ENCODE results near the gene MAG. TPM values are rescaled to one million over a fixed set of nuclear protein-coding genes. Genes with fewer than 3 reads are reported as not detected.
A peak's percentile ranks its signal among the peaks of the same experiment; 100 is the strongest.

Gene MAG
- total and polyA plus RNA-seq, 2 of the 13 experiments (the other 11 are each of a cell fraction or from before 2014, with no cell fraction given): 0.20 to 1.3 TPM

DNA sequence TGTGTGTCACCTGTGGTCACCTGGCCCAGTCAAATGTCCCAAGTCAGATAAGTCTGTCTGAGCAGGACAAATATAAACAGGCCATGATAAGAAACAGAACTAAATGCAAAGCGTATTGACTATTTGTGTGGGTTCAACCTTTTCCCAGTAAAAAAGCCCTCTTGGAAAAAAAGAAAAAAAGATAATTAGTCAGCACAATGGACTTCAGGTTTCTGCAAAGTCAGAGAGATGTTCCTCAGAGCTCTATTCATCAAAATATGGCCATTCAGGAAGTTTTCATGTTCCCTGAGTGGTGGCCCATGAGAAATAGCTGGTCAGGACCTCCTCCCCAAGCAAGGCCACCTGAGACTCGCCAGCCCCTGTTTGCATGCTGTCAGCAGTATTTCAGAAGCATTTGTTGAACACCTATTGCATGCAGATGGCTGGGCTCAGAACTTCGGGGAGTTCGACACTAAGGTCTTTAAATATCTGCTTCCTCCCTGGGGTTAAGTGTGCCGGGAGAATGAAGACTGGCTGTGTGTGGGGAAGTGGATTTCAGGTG, 69.0 kb downstream of the MAG start:
- H2AFZ ChIP-seq (ENCODE audit: low read length): no peak overlapping the region
- no peaks in the 10 kb centered on the region for H3K9me3 ChIP-seq (ENCODE audit: low read length)
- H3K79me2 ChIP-seq (ENCODE audit: insufficient read depth, low read length): no peaks in the 10 kb centered on the region
- H3K4me2 ChIP-seq (ENCODE audit: low read depth, low read length): no peak overlapping the region
- no TSS peak for BruUV-seq (replicated peaks)
- no peak overlapping the region for H3K27ac ChIP-seq (ENCODE audit: extremely low read length, insufficient read depth, low read length)
- no peaks in the 10 kb centered on the region for H3K36me3 ChIP-seq (replicated peaks in 1 of 2; ENCODE audit: control insufficient read depth in 1 of 2, insufficient read depth in 2 of 2, low read length in 2 of 2)
- no peak overlapping the region for H3K9ac ChIP-seq (ENCODE audit: insufficient read depth, low read depth, low read length)
- H4K20me1 ChIP-seq (ENCODE audit: insufficient read depth, low read length): no peaks in the 10 kb centered on the region
- CTCF ChIA-PET (ENCODE audit: low intra/inter-chr PET ratio, low total read pairs): no interaction called here
- no peak for FAIRE-seq
- TF ChIP-seq MAFK (conservative IDR thresholded peaks at IDR 0.05 in 1 of 2, IDR thresholded peaks at IDR 0.05 in 1 of 2; ENCODE audit: low read length in 2 of 2) (peak in 1 of 2 experiments; percentile 20; a peak in 2 of 4 replicates), MAFF (IDR thresholded peaks at IDR 0.05; ENCODE audit: low read depth, low read length) (peak; percentile 45), ZNF124 (CRISPR knock-in tag; IDR thresholded peaks at IDR 0.05) (no peak)
- no peak for DNase-seq (ENCODE audit: low spot score)
- intact Hi-C loops (cut with micrococcal nuclease; ENCODE audit: unreplicated experiment) (no loop called here), in situ Hi-C loops (cut with HindIII; ENCODE audit: extremely low pct_ligation_motif_present, low pct_unique_long_range_greater_than_20kb) (no loop called here)
- peaks cover 8 to 29% of the 10 kb centered on the region in 2 experiments; a peak in 4 of 5 replicates for H3K27me3 ChIP-seq (ENCODE audit: control insufficient read depth in 1 of 2, insufficient read depth in 2 of 2, low read length in 2 of 2)
- no peak overlapping the region for H3K4me3 ChIP-seq (replicated peaks in 1 of 3; ENCODE audit: insufficient read depth in 1 of 3, low read depth in 2 of 3, low read length in 3 of 3)
- H3K4me1 ChIP-seq (ENCODE audit: insufficient read depth, low read length): peaks cover 18% of the 10 kb centered on the region
- ATAC-seq: no peak
- WGBS (ENCODE audit: low lambda C conversion rate): 9% methylated on average over 4 of the region's 5 CpGs
- POLR2A ChIA-PET: no interaction called here

- intact Hi-C loops (cut with micrococcal nuclease; ENCODE audit: unreplicated experiment): no loop called here
- POLR2A ChIA-PET: no interaction called here
- TF ChIP-seq CBX5 (CRISPR knock-in tag; IDR thresholded peaks at IDR 0.05; ENCODE audit: borderline replicate concordance) (no peak), SNAPC4 (CRISPR knock-in tag; IDR thresholded peaks at IDR 0.05) (no peak), ZNF569 (CRISPR knock-in tag; IDR thresholded peaks at IDR 0.05; ENCODE audit: borderline replicate concordance) (no peak), FOXJ3 (CRISPR knock-in tag; IDR thresholded peaks at IDR 0.05; ENCODE audit: borderline replicate concordance) (no peak), ZNF383 (CRISPR knock-in tag; IDR thresholded peaks at IDR 0.05; ENCODE audit: borderline replicate concordance) (no peak), TCF12 (IDR thresholded peaks at IDR 0.05) (no peak), TCF12 (CRISPR knock-in tag; IDR thresholded peaks at IDR 0.05) (no peak), ZSCAN25 (CRISPR knock-in tag; IDR thresholded peaks at IDR 0.05) (no peak)
Observed at GRCh38 chr19:35362261-35363000, 70.5 kb downstream of the MAG start.

More at GRCh38 chr19:35362261-35363000, 70.5 kb downstream of the MAG start:
- Histone ChIP-seq H3K4me2 (ENCODE audit: low read depth, low read length) (no peak overlapping the region), H3K79me2 (ENCODE audit: insufficient read depth, low read length) (no peaks in the 10 kb centered on the region), H4K20me1 (ENCODE audit: insufficient read depth, low read length) (no peaks in the 10 kb centered on the region), H3K27me3 (ENCODE audit: control insufficient read depth in 1 of 2, insufficient read depth in 2 of 2, low read length in 2 of 2) (peaks cover 8 to 29% of the 10 kb centered on the region in 2 experiments; a peak in 4 of 5 replicates), H3K4me1 (ENCODE audit: insufficient read depth, low read length) (peaks cover 10% of the 10 kb centered on the region), H3K4me3 (replicated peaks in 1 of 3; ENCODE audit: insufficient read depth in 1 of 3, low read depth in 2 of 3, low read length in 3 of 3) (no peak overlapping the region), H2AFZ (ENCODE audit: low read length) (no peak overlapping the region), H3K9me3 (ENCODE audit: low read length) (no peaks in the 10 kb centered on the region), H3K36me3 (replicated peaks in 1 of 2; ENCODE audit: control insufficient read depth in 1 of 2, insufficient read depth in 2 of 2, low read length in 2 of 2) (no peaks in the 10 kb centered on the region), H3K27ac (ENCODE audit: extremely low read length, insufficient read depth, low read length) (no peak overlapping the region), H3K9ac (ENCODE audit: insufficient read depth, low read depth, low read length) (no peak overlapping the region)
- no peak for DNase-seq (ENCODE audit: low spot score)
- no peak for FAIRE-seq
- no TSS peak for BruUV-seq (replicated peaks)
- 86% methylated on average over 1 of the region's 14 CpGs for WGBS (ENCODE audit: low lambda C conversion rate)
- in situ Hi-C loops (cut with HindIII; ENCODE audit: extremely low pct_ligation_motif_present, low pct_unique_long_range_greater_than_20kb): no loop called here
- CTCF ChIA-PET (ENCODE audit: low intra/inter-chr PET ratio, low total read pairs): no interaction called here
- no peak for ATAC-seq
